PC-3 (cell line): ENCODE results near the gene D2HGDH.

Experiments used
- CTCF ChIP-seq: fragments of 300-600 bp; sonication (generic); conservative IDR thresholded peaks from 2 replicates; pipeline ENCODE4 v1.5.1; 2017; ENCODE audit warnings: antibody characterized with exemption, low read depth, mild to moderate bottlenecking, low read length
- EZH2phosphoT487 ChIP-seq: fragments of 300-600 bp; sonication (generic); IDR thresholded peaks from 2 replicates; pipeline ENCODE4 v1.6.1; 2018; ENCODE audit warnings: mild to moderate bottlenecking, antibody characterized with exemption, low read length, borderline replicate concordance

DNA sequence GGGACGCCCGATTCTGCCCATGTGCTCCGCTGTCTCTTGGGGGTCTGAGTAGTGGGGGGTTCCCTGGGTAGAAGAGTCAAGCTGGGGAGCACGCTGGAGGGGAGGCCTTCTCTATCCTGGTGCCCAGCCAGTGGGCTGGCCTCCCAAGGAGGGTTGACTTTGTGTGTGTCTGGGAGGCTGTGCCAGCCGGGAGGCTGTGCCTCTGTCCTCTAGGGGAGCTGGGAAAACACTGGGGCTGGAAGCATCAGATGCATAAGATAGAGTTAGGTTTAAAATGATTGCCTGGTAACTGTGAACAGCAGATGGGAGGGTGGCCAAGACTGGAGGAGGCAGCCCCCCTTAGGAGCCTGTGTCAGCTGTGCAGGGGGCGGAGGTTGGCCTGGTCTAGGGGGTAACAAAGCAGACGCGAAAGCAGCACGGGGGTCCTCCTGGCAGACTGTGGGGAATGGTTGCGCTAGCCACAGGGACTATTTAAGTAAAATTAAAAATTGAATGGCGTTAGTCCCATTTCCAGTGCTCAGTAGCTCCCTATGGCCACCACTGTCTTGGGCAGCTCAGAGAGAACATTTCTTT is 31.3 kb upstream of the D2HGDH start:
- TF ChIP-seq CTCF (no peak), EZH2phosphoT487 (no peak)
